Measurements from ENCODE around the gene CCDC88C. TPM values are rescaled to one million over a fixed set of nuclear protein-coding genes. Genes with fewer than 3 reads are reported as not detected.

The CCDC88C gene
- total RNA-seq, 2 experiments from 2014 or later, result 137 to 253 TPM

- peaks cover 15% of the 10 kb centered on the region for H3K4me1 ChIP-seq (ENCODE audit: insufficient read depth, low read length, poor library complexity, severe bottlenecking)
- ChIA-PET CTCF (ENCODE audit: unreplicated experiment) (interaction anchor here (0.7 kb wide), 1 partner anchor 8 kb away, joined by 6 read pairs; no protein-coding TSS in a partner anchor), POLR2A (interaction anchor here (0.7 kb wide), 1 partner anchor 146 kb away, joined by 3 read pairs; no protein-coding TSS in a partner anchor)
- no peak overlapping the region for H2AFZ ChIP-seq (ENCODE audit: low read length)
- H3K36me3 ChIP-seq (ENCODE audit: insufficient read depth, low read length), result peaks cover 98% of the 10 kb centered on the region
- no TSS peak for BruUV-seq (replicated peaks)
- no peaks in the 10 kb centered on the region for H3K9me2 ChIP-seq (ENCODE audit: insufficient read depth, low read length)
- H3K79me2 ChIP-seq (ENCODE audit: insufficient read depth, low read depth, low read length), result peaks cover 5% of the 10 kb centered on the region; the same call in 1 of the 2 replicates
- H3K4me2 ChIP-seq (ENCODE audit: low read length), result no peak overlapping the region
- no peak overlapping the region for H3K4me3 ChIP-seq (ENCODE audit: low read depth, low read length, poor library complexity, severe bottlenecking)
- H3K27ac ChIP-seq (ENCODE audit: low read depth, low read length, poor library complexity, severe bottlenecking), result no peak overlapping the region
- DNase-seq (ENCODE audit: low spot score), result no peak
- no peaks in the 10 kb centered on the region for H3K9me3 ChIP-seq (ENCODE audit: low read length)
- no peak for TF ChIP-seq EZH2phosphoT487 (IDR thresholded peaks at IDR 0.05; ENCODE audit: borderline replicate concordance, low read depth, low read length)
- no peak for TF ChIP-seq CTCF (conservative IDR thresholded peaks at IDR 0.05; ENCODE audit: low read length)
- peaks cover 6% of the 10 kb centered on the region; the same call in 1 of the 2 replicates for H4K20me1 ChIP-seq (ENCODE audit: insufficient read depth, low read length)
- intact Hi-C loops (cut with micrococcal nuclease; ENCODE audit: unreplicated experiment), result no loop called here
Measured at GRCh38 chr14:91331721-91332120, 85.9 kb downstream of the CCDC88C start.

GRCh38 chr14:91330856-91331255 lies 86.8 kb downstream of the CCDC88C start:
- Histone ChIP-seq H3K79me2 (ENCODE audit: insufficient read depth, low read depth, low read length) (peaks cover 5% of the 10 kb centered on the region; the same call in 1 of the 2 replicates), H3K9me3 (ENCODE audit: low read length) (no peaks in the 10 kb centered on the region), H3K4me3 (ENCODE audit: low read depth, low read length, poor library complexity, severe bottlenecking) (no peak overlapping the region), H3K36me3 (ENCODE audit: insufficient read depth, low read length) (peaks cover 98% of the 10 kb centered on the region), H3K9me2 (ENCODE audit: insufficient read depth, low read length) (no peaks in the 10 kb centered on the region), H3K4me2 (ENCODE audit: low read length) (no peak overlapping the region), H4K20me1 (ENCODE audit: insufficient read depth, low read length) (peaks cover 6% of the 10 kb centered on the region; the same call in 1 of the 2 replicates), H3K4me1 (ENCODE audit: insufficient read depth, low read length, poor library complexity, severe bottlenecking) (peaks cover 22% of the 10 kb centered on the region), H2AFZ (ENCODE audit: low read length) (no peak overlapping the region), H3K27ac (ENCODE audit: low read depth, low read length, poor library complexity, severe bottlenecking) (no peak overlapping the region)
- DNase-seq (ENCODE audit: low spot score), result no peak
- CTCF ChIA-PET (ENCODE audit: unreplicated experiment), result no interaction called here
- intact Hi-C loops (cut with micrococcal nuclease; ENCODE audit: unreplicated experiment), result no loop called here
- BruUV-seq (replicated peaks), result no TSS peak
- TF ChIP-seq EZH2phosphoT487 (IDR thresholded peaks at IDR 0.05; ENCODE audit: borderline replicate concordance, low read depth, low read length), result no peak
- no peak for TF ChIP-seq CTCF (conservative IDR thresholded peaks at IDR 0.05; ENCODE audit: low read length)
- POLR2A ChIA-PET, result interaction anchor here (1.4 kb wide), 1 partner anchor 19 kb away, joined by 3 read pairs; no protein-coding TSS in a partner anchor

- H3K9me2 ChIP-seq (ENCODE audit: insufficient read depth, low read length), result no peaks in the 10 kb centered on the region
- BruUV-seq (replicated peaks), result no TSS peak
- H2AFZ ChIP-seq (ENCODE audit: low read length), result no peak overlapping the region
- POLR2A ChIA-PET, result interaction anchor here (1.4 kb wide), 1 partner anchor 19 kb away, joined by 3 read pairs; no protein-coding TSS in a partner anchor
- H3K4me2 ChIP-seq (ENCODE audit: low read length), result no peak overlapping the region
- H3K4me1 ChIP-seq (ENCODE audit: insufficient read depth, low read length, poor library complexity, severe bottlenecking), result peaks cover 29% of the 10 kb centered on the region
- H3K4me3 ChIP-seq (ENCODE audit: low read depth, low read length, poor library complexity, severe bottlenecking), result no peak overlapping the region
- peaks cover 6% of the 10 kb centered on the region; the same call in 1 of the 2 replicates for H4K20me1 ChIP-seq (ENCODE audit: insufficient read depth, low read length)
- no peak for DNase-seq (ENCODE audit: low spot score)
- peaks cover 5% of the 10 kb centered on the region; the same call in 1 of the 2 replicates for H3K79me2 ChIP-seq (ENCODE audit: insufficient read depth, low read depth, low read length)
- no peak for TF ChIP-seq EZH2phosphoT487 (IDR thresholded peaks at IDR 0.05; ENCODE audit: borderline replicate concordance, low read depth, low read length)
- no peak for TF ChIP-seq CTCF (conservative IDR thresholded peaks at IDR 0.05; ENCODE audit: low read length)
- CTCF ChIA-PET (ENCODE audit: unreplicated experiment), result no interaction called here
- intact Hi-C loops (cut with micrococcal nuclease; ENCODE audit: unreplicated experiment), result no loop called here
- peak overlapping the region; percentile 1 for H3K27ac ChIP-seq (ENCODE audit: low read depth, low read length, poor library complexity, severe bottlenecking)
- no peaks in the 10 kb centered on the region for H3K9me3 ChIP-seq (ENCODE audit: low read length)
- H3K36me3 ChIP-seq (ENCODE audit: insufficient read depth, low read length), result peaks cover 98% of the 10 kb centered on the region
Measured at GRCh38 chr14:91330096-91330696, 87.4 kb downstream of the CCDC88C start.

Data from OCI-LY7 (cell line).